BJ (cell line): Measurements from ENCODE around the gene MAGEA4. TPM values are rescaled to one million over a fixed set of nuclear protein-coding genes. Genes with fewer than 3 reads are reported as not detected.

Experiments
- CTCF ChIA-PET: fragments of 350-600 bp; formaldehyde crosslinking; extraction: SDS; loops from one replicate; lab custom pipeline; 2021; ENCODE audit warnings: antibody characterized with exemption, inconsistent platforms; lab: Yijun Ruan, JAX
- POLR2A ChIA-PET: fragments of 300-600 bp; sonication (Branson Sonifier 250); formaldehyde crosslinking; extraction: SDS; loops from one replicate; lab custom pipeline; 2021; ENCODE audit warnings: antibody characterized with exemption; lab: Charles Lee
- DNase-seq: peaks from one replicate; pipeline ENCODE4 v3.0.0-alpha.2; 2011; ENCODE audit warnings: low read depth
- H3K27me3 ChIP-seq: 2 replicates; pipeline ENCODE4 v1.6.0; 2011; ENCODE audit warnings: low read length; ENCODE audit not compliant: control insufficient read depth, insufficient read depth
- H3K36me3 ChIP-seq: 2 replicates; pipeline ENCODE4 v1.5.1; 2011; ENCODE audit warnings: low read length; ENCODE audit not compliant: control insufficient read depth, insufficient read depth
- H3K4me3 ChIP-seq: 2 replicates; pipeline ENCODE4 v1.5.1; 2011; ENCODE audit warnings: low read depth, mild to moderate bottlenecking, control low read depth, low read length
- CTCF ChIP-seq: IDR thresholded peaks from 2 replicates; pipeline ENCODE4 v1.5.1; 2011; ENCODE audit warnings: low read depth, mild to moderate bottlenecking, control low read depth, inconsistent platforms, low read length, moderate library complexity; ENCODE audit not compliant: insufficient read depth
- polyA plus RNA-seq: library from polyadenylated mRNA; depleted of rRNA; stranded (reverse); fragments of >200 nt; gene quantifications from 2 replicates; pipeline ENCODE4 v1.2.3, GENCODE V29; 2011

Gene MAGEA4
- polyA plus RNA-seq, 1 experiment = not detected

DNA sequence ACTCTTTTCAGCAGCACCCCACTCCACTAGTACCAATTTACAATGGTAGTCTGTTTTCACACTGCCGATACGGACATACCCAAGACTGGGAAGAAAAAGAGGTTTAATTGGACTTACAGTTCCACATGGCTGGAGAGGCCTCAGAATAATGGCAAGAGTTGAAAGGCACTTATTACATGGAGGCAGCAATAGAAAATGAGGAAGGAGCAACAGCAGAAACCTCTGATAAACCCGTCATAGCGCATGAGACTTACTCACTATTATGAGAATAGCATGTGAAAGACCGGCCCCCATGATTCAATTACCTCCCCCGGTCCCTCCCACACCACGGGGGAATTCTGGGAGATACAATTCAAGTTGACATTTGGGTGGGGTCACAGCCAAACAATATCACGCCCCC is 34.1 kb upstream of the MAGEA4 start:
- no peak for TF ChIP-seq CTCF
- DNase-seq = no peak
- ChIA-PET POLR2A (no interaction called here), CTCF (no interaction called here)
- Histone ChIP-seq H3K27me3 (no peaks in the 10 kb centered on the region), H3K4me3 (no peak overlapping the region), H3K36me3 (no peaks in the 10 kb centered on the region)

GRCh38 chrX:151879856-151880255 is 32.8 kb upstream of the MAGEA4 start:
- CTCF ChIA-PET = no interaction called here
- POLR2A ChIA-PET = no interaction called here
- no peak overlapping the region for H3K4me3 ChIP-seq
- H3K36me3 ChIP-seq = no peaks in the 10 kb centered on the region
- H3K27me3 ChIP-seq = no peaks in the 10 kb centered on the region
- no peak for DNase-seq
- TF ChIP-seq CTCF = no peak

DNA sequence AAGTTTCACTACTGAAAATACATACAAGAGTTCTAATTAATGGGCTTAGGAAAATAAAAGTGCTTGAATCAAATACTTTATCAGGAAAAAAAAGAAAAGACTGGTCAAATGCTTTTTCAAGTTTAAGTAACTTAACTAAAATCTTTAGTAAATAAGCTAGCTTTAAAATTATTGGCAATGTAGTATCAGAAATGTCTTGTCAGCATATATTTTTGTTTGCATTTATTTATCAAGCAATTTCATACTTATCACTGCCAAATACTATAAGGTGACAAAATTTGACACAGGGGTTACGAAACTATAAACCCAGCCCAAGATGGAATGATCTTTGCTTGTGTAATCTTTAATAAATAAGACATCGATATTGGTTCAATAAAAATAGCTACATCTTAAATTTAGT is 31.8 kb upstream of the MAGEA4 start:
- no peak for TF ChIP-seq CTCF
- DNase-seq = no peak
- H3K36me3 ChIP-seq = no peaks in the 10 kb centered on the region
- POLR2A ChIA-PET = no interaction called here
- no peak overlapping the region for H3K4me3 ChIP-seq
- CTCF ChIA-PET = no interaction called here
- H3K27me3 ChIP-seq = no peaks in the 10 kb centered on the region

DNA sequence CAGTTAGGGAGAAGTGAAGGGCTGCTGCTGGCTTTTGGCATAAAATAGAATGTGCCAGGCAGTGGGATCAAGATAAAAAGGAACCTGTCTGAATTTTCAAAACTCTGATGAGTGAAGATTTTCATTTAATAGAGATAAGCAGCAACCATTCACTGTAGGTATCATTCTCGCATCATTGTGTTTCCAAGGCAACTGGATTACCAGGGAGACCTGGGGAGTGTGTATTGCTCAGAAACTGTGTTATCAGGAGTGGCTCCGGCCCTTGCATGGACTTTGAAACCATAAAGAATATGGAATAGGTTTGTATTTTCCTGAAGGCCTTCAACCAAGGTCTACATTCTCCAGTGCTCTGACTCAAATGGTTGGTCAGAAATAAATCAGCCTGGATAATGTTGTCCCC is 23.3 kb upstream of the MAGEA4 start:
- ChIA-PET CTCF (no interaction called here), POLR2A (no interaction called here)
- H3K27me3 ChIP-seq = no peaks in the 10 kb centered on the region
- DNase-seq = no peak
- no peaks in the 10 kb centered on the region for H3K36me3 ChIP-seq
- H3K4me3 ChIP-seq = no peak overlapping the region
- no peak for TF ChIP-seq CTCF

DNA sequence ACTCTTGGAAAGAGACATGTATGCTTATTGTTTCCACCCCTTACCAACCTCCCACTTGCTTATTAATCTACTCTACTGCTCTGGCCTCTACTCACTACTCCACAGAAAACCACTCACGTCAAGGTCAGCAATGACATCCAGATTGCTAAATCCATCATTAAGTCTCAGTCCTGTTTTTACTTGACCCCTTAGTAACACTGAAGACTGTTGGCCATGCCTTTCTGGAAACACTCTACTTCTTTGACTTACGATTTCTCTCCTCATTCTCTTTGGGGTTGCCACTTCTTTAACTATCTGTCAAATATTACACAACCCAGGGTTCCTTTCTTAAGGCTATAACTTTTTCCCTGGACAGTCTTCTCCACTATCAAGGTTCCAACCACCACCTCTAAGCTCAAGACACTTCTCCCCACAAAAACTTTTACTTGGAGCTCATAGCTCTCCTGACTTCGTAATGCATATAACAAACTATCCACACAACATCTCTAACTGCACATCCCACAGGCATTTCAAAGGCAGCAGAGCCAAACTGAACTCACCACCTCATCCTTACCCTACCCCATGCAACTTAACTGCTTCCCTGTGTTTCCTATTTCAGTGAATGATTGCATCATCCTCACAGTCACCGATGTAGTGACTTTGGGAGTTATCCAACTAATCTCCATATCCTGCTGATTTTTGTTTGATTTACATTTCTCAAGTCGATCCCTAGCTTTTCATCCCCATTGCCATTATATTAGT is 15.8 kb upstream of the MAGEA4 start:
- POLR2A ChIA-PET = no interaction called here
- no peak for DNase-seq
- Histone ChIP-seq H3K27me3 (no peaks in the 10 kb centered on the region), H3K4me3 (no peak overlapping the region), H3K36me3 (no peaks in the 10 kb centered on the region)
- CTCF ChIA-PET = interaction anchor here (1.3 kb wide), 1 partner anchor 21 kb away, joined by 3 read pairs; no protein-coding TSS in a partner anchor
- no peak for TF ChIP-seq CTCF
